NCI-H2107 (cell line): Measurements from ENCODE around the gene INCENP.
"Not testable (repeated sequence)": the region's sequence is repeated elsewhere in the genome, so short reads cannot be mapped to it uniquely, and the experiment has no call there.

ENCODE experiments used
- DNase-seq: peaks from one replicate; lab custom pipeline; 2025; lab: John Stamatoyannopoulos, UW

Gene INCENP

GRCh38 chr11:62171261-62171723 lies 47.5 kb downstream of the INCENP start:
- peak; percentile 57 for DNase-seq

GRCh38 chr11:62172294-62172693 lies 48.5 kb downstream of the INCENP start:
- no peak for DNase-seq

DNA sequence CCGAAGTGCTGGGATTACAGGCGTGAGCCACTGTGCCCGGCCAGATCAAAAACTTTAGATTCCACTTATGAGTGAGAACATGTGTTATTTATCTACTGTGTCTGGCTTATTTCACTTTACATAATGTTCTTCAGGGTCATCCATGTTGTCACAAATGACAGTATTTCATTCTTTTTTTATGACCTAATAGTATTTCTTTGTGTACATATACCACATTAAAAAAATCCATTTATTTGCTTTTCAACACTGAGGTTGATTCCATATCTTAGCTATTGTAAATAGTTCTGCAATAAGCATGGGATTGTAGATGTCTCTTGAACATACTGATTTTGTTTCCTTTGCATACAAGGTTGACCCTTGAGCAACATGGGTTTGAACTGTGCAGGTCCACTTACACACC lies 53.0 kb downstream of the INCENP start:
- no peak for DNase-seq

DNA sequence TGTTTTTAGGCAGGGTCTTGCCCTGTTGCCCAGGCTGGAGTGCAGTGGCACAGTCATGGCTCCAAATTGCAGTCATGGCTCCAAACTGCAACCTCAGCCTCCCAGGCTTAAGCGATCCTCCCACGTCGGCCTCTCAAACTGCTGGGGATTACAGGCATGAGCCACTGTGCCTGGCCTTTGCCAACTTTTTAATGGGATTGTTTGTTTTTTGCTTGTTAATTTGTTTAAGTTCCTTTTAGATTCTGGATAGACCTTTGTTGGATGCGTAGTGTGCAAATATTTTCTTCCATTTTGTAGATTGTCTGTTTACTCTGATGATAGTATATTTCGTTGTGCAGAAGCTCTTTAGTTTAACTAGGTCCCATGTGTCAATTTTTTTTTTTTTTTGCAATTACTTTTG lies 56.2 kb downstream of the INCENP start:
- DNase-seq: no peak

DNA sequence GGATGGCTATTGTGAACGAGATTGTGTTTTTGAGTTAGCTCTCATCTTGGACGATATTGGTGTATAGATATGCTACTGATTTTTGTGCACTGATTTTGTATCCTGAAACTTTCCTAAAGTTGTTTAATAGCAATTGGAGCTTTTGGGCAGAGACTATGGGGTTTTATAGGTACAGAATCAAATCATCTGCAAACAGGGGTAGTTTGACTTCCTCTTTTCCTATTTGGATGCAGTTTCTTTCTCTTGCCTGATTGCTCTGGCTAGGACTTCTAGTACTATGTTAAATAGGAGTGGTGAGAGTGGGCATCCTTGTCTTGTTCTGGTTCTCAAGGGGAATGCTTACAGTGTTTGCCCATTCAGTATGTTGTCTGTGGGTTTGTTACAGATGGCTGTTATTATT lies 57.3 kb downstream of the INCENP start:
- DNase-seq: no peak

GRCh38 chr11:62182147-62182891 lies 58.5 kb downstream of the INCENP start:
- DNase-seq: no peak

DNA sequence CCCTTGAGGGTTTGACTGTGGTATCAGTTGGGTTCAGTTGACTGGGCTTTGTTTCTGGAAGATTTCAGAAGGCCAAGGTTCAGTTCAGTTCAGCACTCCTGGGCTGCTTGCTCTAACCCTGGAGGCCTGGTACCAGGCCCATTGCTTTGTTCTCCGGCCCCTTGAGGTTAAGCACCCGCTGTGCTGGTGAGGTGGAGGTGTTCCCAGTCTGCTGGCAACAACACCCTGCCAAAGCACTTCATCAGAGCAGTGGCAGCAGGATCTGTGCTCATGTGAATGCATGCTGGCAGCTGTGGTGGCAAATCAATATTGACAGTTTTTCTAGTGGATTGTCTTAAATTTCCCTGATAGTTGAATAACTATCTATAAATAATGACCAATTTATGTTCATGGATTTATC lies 62.4 kb downstream of the INCENP start:
- peak; percentile 62 for DNase-seq

DNA sequence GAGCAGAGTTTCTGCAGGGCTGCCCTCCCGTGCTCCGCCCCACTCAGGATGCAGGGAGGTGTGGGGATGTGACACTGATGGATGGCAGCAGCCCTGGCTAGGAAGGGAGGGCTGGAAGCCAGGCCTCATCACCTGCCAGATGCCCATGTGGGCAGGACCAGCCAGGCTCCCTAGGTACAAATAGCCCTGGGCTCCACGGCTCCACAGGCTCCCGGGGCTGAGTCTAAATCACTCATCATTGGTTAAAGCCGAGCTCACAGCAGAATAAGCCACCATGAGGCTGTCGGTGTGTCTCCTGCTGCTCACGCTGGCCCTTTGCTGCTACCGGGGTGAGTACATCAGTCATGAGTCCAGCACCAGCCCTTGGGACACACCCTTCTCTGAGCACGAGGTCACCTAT lies 66.2 kb downstream of the INCENP start, which contains the start of gene SCGB1D1:
TSS of gene SCGB1D1 (plus strand) at position 206 of the 400 bp plus-strand sequence. CDS start at position 275, 69 bp downstream.
- no peak for DNase-seq

- DNase-seq: no peak
These were observed 70.1 kb downstream of the INCENP start for GRCh38 chr11:62193952-62194351.

DNA sequence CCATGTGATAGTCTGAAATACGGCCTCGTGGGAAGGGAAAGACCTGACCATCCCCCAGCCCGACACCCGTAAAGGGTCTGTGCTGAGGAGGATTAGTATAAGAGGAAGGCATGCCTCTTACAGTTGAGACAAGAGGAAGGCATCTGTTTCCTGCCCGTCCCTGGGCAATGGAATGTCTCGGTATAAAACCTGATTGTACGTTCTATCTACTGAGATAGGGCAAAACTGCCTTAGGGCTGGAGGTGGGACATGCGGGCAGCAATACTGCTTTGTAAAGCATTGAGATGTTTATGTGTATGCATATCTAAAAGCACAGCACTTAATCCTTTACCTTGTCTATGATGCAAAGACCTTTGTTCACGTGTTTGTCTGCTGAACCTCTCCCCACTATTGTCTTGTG lies 71.2 kb downstream of the INCENP start:
- not testable (repeated sequence) for DNase-seq

DNA sequence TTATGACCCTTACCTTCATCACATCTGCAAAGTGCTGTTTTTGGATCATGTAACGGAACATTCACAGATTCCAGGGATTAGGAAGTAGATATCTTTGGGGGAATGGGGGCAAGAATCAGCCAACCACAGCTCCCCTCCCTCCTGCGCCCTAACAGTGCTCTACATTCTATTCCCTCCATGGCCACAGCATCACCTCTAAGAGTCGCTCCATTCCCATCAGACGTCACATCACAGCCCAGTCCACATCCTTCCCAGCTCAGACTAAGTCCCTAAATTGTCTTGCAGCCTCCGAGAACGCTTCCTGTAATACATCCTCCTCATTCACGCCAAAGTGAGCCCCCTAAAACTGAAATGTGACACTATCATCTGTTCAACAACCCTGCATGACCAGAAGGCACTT lies 72.1 kb downstream of the INCENP start:
- peak; percentile 8 for DNase-seq

DNA sequence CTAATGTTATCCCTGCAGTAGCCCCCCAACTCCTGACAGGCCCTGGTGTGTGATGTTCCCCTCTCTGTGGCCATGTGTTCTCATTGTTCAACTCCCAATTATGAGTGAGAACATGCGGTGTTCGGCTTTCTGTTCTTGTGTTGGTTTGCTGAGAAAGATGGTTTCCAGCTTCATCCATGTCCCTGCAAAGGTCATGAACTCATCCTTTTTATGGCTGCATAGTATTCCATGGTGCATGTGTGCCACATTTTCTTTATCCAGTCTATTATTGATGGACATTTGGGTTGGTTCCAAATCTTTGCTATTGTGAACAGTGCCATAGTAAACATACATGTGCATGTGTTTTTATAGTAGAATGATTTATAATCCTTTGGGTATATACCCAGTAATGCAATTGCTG lies 73.6 kb downstream of the INCENP start:
- not testable (repeated sequence) for DNase-seq

GRCh38 chr11:62201376-62201775 lies 77.6 kb downstream of the INCENP start:
- no peak for DNase-seq
